Fibroblast of the aortic adventitia (primary cell): Measurements from ENCODE around the gene PLSCR2. TPM values are rescaled to one million over a fixed set of nuclear protein-coding genes. Genes with fewer than 3 reads are reported as not detected.
"Not testable (repeated sequence)": the region's sequence is repeated elsewhere in the genome, so short reads cannot be mapped to it uniquely, and the experiment has no call there.

ENCODE experiments used
- DNase-seq: peaks from one replicate; pipeline ENCODE4 v3.0.0-alpha.2; 2010; ENCODE audit warnings: low read depth
- H3K4me3 ChIP-seq: 2 replicates; pipeline ENCODE4 v1.5.1; 2011; ENCODE audit warnings: low read depth, mild to moderate bottlenecking, control low read depth, low read length, moderate library complexity
- CTCF ChIP-seq: IDR thresholded peaks from 2 replicates; pipeline ENCODE4 v1.5.1; 2011; ENCODE audit warnings: mild to moderate bottlenecking, low read length, control low read depth, inconsistent platforms; ENCODE audit not compliant: insufficient read depth
- total RNA-seq: library from RNA; depleted of rRNA; stranded (reverse); fragments of >200 nt; gene quantifications from 2 replicates; pipeline ENCODE4 v1.2.3, GENCODE V29; 2012; ENCODE audit warnings: low replicate concordance

Gene PLSCR2
- total RNA-seq, 1 donor: not detected

GRCh38 chr3:146454796-146455195, 14.6 kb downstream of the PLSCR2 start:
- TF ChIP-seq CTCF: no peak
- no peak overlapping the region for H3K4me3 ChIP-seq
- no peak for DNase-seq

- TF ChIP-seq CTCF: no peak
- H3K4me3 ChIP-seq: no peak overlapping the region
- DNase-seq: no peak
Observed at GRCh38 chr3:146449613-146450012, 19.7 kb downstream of the PLSCR2 start.

- DNase-seq: no peak
- H3K4me3 ChIP-seq: no peak overlapping the region
- no peak for TF ChIP-seq CTCF
Observed at GRCh38 chr3:146449076-146449475, 20.3 kb downstream of the PLSCR2 start.

DNA sequence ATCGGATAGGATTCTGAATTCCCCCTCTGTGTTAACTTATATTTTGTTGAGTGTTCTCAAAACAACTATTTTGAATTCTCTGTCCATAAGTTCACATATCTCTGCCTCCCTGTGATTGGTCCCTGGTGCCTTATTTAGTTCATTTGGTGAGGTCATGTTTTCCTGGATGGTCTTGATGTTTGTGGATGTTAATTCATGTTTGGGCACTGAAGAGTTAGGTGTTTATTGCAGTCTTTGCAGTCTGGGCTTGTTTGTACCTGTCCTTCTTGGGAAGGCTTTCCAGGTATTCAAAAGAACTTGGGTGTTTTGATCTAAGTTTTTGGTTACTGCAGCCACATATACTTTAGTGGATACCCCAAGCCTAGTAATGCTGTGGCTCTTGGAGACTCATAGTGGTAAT, 23.3 kb downstream of the PLSCR2 start:
- no peak for TF ChIP-seq CTCF
- no peak for DNase-seq
- no peak overlapping the region for H3K4me3 ChIP-seq

- not testable (repeated sequence) for H3K4me3 ChIP-seq, DNase-seq
Observed at GRCh38 chr3:146440310-146440709, 29.1 kb downstream of the PLSCR2 start.

DNA sequence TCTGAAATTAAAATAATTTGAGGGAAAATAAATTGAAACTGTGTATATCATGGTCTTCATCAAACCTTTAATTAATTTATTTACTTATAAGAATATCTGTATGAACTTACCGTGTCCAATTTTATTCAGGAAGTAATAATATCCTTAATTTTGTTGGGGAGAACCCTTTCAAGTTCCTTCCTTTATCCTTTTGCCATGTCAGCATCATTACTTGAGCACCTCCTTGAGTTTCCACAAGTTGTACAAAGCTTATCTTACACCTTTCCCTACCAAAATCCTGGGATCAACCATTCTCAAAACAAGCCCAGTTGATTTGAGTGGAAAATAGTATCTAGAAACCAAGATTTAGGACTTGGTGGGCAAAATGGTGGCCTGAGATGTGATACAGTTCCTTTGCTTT, 37.3 kb downstream of the PLSCR2 start:
- TF ChIP-seq CTCF: no peak
- H3K4me3 ChIP-seq: no peak overlapping the region
- DNase-seq: no peak

- no peak overlapping the region for H3K4me3 ChIP-seq
- DNase-seq: peak; percentile 75
- TF ChIP-seq CTCF: no peak
Observed at GRCh38 chr3:146431240-146431639, 38.1 kb downstream of the PLSCR2 start.
